Astrocyte of the cerebellum (primary cell): ENCODE data around the gene ETV3L.

Experiments
- DNase-seq: peaks from one replicate; pipeline ENCODE4 v3.0.0-alpha.2; 2011; ENCODE audit warnings: low read depth
- H3K4me3 ChIP-seq: 2 replicates; pipeline ENCODE4 v1.5.1; 2011; ENCODE audit warnings: mild to moderate bottlenecking, low read depth, low read length, moderate library complexity
- in situ Hi-C: cut with HindIII; loops from 2 replicates; pipeline ENCODE4 v1.10.0; 2017; ENCODE audit warnings: low sequenced_read_pairs
- TF ChIP-seq, protein P1 (sequence below): IDR thresholded peaks from 2 replicates; pipeline ENCODE4 v1.5.1; 2012; ENCODE audit warnings: low read length, low read depth, moderate library complexity, mild to moderate bottlenecking; ENCODE audit errors: missing control alignments

Gene ETV3L

DNA sequence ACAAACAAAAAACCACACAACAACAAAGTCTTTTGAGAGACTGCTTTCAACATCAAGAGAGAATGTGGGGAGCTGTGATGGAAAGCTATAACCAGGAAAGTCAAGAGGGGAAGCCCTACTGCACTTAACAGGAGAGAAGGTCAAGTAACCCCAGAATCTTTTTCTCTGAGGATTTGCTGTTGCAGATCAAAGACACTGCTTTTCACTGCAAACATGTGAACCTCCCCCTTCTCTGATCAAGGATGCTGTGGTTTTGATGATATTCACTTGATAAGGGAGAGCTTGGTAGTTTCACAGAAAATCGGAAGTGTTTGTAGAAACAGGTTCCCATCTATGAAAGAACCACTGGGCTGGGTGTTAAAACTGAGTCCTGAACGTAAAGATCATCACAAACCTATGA is 33.8 kb upstream of the ETV3L start:
- H3K4me3 ChIP-seq = no peak overlapping the region
- TF ChIP-seq, protein P1, sequence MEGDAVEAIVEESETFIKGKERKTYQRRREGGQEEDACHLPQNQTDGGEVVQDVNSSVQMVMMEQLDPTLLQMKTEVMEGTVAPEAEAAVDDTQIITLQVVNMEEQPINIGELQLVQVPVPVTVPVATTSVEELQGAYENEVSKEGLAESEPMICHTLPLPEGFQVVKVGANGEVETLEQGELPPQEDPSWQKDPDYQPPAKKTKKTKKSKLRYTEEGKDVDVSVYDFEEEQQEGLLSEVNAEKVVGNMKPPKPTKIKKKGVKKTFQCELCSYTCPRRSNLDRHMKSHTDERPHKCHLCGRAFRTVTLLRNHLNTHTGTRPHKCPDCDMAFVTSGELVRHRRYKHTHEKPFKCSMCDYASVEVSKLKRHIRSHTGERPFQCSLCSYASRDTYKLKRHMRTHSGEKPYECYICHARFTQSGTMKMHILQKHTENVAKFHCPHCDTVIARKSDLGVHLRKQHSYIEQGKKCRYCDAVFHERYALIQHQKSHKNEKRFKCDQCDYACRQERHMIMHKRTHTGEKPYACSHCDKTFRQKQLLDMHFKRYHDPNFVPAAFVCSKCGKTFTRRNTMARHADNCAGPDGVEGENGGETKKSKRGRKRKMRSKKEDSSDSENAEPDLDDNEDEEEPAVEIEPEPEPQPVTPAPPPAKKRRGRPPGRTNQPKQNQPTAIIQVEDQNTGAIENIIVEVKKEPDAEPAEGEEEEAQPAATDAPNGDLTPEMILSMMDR = no peak
- DNase-seq = no peak
- in situ Hi-C loops = no loop called here

DNA sequence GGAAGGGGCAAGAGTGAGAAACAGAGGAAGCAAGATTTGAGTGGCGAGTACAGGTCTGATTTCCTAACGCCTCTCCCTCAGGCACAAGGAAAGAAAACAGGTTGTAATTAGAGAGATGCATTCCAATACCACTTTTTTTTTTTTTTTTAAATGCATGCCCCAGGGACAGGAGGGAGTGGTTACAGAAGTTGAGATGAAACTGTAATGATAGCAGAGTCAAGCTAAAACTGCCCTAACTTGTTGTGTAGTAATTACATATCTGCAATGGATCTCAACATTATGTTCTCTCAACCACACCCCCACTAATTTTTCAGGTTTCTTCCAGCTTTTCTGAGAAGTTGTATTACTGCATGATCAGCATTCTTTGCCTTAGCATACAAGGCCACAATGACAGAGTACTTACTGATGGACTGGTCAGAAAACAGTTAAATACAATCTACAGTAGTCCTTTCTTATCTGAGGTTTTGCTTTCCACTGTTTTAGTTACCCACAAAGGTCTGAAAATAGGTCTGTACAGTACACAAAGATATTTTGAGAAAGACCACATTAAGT is 33.1 kb upstream of the ETV3L start:
- DNase-seq = no peak
- TF ChIP-seq, protein P1 = no peak
- in situ Hi-C loops = no loop called here
- H3K4me3 ChIP-seq = no peak overlapping the region

DNA sequence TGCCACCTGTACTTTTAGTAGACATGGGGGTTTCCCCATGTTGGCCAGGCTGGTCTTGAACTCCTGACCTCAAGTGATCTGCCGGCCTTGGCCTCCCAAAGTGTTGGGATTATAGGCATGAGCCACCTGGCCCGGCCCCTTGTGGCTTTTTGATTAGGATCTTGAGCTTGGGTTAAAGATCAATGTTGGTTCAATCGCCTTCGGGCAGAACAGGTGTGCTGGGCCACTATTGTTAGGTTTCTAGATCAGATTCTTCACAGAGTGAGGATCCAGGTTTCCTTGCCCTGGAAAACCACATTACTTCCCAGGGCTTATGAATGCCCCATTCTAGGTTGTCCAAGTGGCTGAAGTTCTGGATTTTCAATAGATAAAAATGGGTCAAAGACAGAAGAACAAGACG is 32.5 kb upstream of the ETV3L start:
- TF ChIP-seq, protein P1 = no peak
- no peak overlapping the region for H3K4me3 ChIP-seq
- in situ Hi-C loops = no loop called here
- no peak for DNase-seq

DNA sequence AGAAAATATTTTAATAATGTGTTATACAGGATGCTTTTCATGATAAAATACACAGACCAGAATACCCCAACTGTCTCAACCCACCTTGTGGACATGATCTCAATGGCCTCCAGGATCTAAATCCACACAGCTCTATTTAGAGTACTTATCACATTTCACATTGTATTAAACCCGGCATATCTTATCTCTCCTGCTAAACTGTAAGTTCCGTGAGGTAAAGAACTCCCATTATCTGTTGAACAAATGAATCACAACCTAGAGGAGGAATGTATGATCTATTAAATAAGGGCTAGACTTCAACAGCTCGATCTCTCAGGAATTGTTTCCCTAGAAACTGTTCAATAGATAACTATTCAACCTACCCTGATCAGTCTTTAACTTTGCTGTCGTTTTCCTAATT is 31.7 kb upstream of the ETV3L start:
- H3K4me3 ChIP-seq = no peak overlapping the region
- in situ Hi-C loops = no loop called here
- TF ChIP-seq, protein P1 = no peak
- DNase-seq = no peak

DNA sequence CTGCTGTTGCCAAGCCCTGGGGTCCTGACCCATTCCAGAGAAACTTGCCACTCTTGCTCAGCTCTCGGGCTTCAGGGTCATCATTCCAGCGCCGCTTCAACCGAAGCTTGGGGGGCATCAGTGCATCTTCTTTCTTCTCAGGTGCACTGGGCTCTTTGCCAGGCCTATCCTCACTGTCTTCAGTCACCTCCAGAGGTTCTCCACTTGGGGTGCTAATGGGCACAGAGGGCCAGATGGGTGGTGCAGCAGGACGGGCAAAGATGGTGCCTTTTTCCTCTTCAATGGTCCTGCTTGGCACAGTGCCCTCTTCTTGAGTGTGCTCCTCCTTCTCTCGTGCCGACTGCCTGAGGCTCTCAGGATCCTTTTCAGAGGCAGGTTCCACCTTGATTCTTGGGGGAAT is 25.2 kb upstream of the ETV3L start:
- in situ Hi-C loops = no loop called here
- no peak overlapping the region for H3K4me3 ChIP-seq
- DNase-seq = no peak
- TF ChIP-seq, protein P1 = no peak

DNA sequence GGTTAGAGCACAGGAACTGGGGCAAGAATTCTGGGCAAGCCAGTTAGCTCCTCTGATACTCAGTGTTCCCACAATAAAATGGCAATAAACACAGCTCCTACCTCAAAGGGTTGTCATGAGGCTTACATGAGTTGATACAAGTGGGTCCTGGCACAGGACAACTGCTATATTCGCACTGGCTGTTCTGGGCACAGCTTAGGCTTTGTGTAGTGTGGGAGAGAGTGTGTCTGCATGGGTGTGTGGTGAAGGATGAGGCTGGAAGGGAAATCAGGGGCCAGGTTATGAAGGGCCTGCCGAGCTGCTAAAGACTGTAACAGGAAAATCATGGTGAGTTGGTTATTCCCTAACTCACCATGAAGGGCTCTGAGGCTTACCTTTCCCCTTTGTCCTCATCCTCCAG is 19.8 kb upstream of the ETV3L start:
- in situ Hi-C loops = no loop called here
- DNase-seq = no peak
- TF ChIP-seq, protein P1 = no peak
- H3K4me3 ChIP-seq = no peak overlapping the region

DNA sequence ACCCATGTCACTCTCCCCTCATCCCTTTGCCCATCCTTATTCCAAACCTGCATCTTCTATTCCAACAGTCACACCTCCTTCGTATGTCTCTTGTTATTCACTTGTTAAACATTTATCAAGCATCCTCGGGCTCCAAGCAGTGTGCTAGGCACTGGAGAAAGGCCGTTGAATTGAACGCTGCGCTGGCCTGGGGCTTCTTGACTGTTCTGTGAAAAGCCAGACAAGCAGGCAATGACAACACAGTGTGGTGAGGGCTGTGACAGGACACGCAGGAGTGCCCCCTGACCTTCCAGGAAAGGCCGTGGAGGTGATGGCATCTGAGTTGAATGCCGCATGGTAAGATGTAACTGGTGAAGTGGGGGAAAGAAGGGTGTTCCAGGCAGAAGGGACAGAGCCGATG is 19.4 kb upstream of the ETV3L start:
- TF ChIP-seq, protein P1 = no peak
- DNase-seq = no peak
- H3K4me3 ChIP-seq = no peak overlapping the region
- in situ Hi-C loops = no loop called here
